Right lung (tissue), 5 donors: ENCODE results near the gene CDX1. TPM values are rescaled to one million over a fixed set of nuclear protein-coding genes. Genes with fewer than 3 reads are reported as not detected.

Experiments
- DNase-seq, 2 donors: peaks; one replicate each; pipeline ENCODE4 v3.0.0-alpha.2; 2013
- polyA plus RNA-seq, 5 donors: library from polyadenylated mRNA; unstranded; fragments of 120-200 nt; gene quantifications; one replicate each; pipeline versions ENCODE4 v1.2.1 to v1.2.3, GENCODE V29; 2013; ENCODE audit warnings: inconsistent platforms in 1 of 5, low replicate concordance in 1 of 5; ENCODE audit not compliant: insufficient read length in 5 of 5, insufficient read depth in 1 of 5

The CDX1 gene
- polyA plus RNA-seq, 5 donors = 0.13 to 0.66 (median 0.39) TPM

- DNase-seq = no peak
Measured at GRCh38 chr5:150182774-150183173, 16.2 kb downstream of the CDX1 start.

- no peak for DNase-seq
Measured at GRCh38 chr5:150183436-150183835, 16.9 kb downstream of the CDX1 start.

- DNase-seq = no peak
Measured at GRCh38 chr5:150184006-150184405, 17.4 kb downstream of the CDX1 start.

- no peak for DNase-seq
Measured at GRCh38 chr5:150184990-150185912, 18.7 kb downstream of the CDX1 start.

- no peak for DNase-seq
Measured at GRCh38 chr5:150186137-150186536, 19.6 kb downstream of the CDX1 start.

GRCh38 chr5:150186897-150187296, 20.3 kb downstream of the CDX1 start:
- DNase-seq = no peak

- no peak for DNase-seq
Measured at GRCh38 chr5:150188146-150188842, 21.7 kb downstream of the CDX1 start.

GRCh38 chr5:150189326-150189725, 22.7 kb downstream of the CDX1 start:
- no peak for DNase-seq

GRCh38 chr5:150189728-150190502, 23.3 kb downstream of the CDX1 start, which contains the start of gene SLC6A7:
TSS of gene SLC6A7 (plus strand) at chr5:150190062. CDS start at chr5:150190328, 266 bp downstream.
- no peak for DNase-seq

GRCh38 chr5:150190503-150190979, 24.0 kb downstream of the CDX1 start:
- DNase-seq = no peak

GRCh38 chr5:150190987-150191386, 24.4 kb downstream of the CDX1 start:
- no peak for DNase-seq

- no peak for DNase-seq
Measured at GRCh38 chr5:150192462-150192861, 25.9 kb downstream of the CDX1 start.

- DNase-seq = no peak
Measured at GRCh38 chr5:150195736-150196485, 29.3 kb downstream of the CDX1 start.

GRCh38 chr5:150196514-150196913, 29.9 kb downstream of the CDX1 start:
- DNase-seq = no peak

- no peak for DNase-seq
Measured at GRCh38 chr5:150196986-150197385, 30.4 kb downstream of the CDX1 start.

- DNase-seq = no peak
Measured at GRCh38 chr5:150197476-150197875, 30.9 kb downstream of the CDX1 start.

- DNase-seq = no peak
Measured at GRCh38 chr5:150202501-150202900, 35.9 kb downstream of the CDX1 start.

GRCh38 chr5:150203832-150204589, 37.4 kb downstream of the CDX1 start:
- no peak for DNase-seq

GRCh38 chr5:150204590-150204960, 38.0 kb downstream of the CDX1 start:
- no peak for DNase-seq

- DNase-seq = no peak
Measured at GRCh38 chr5:150206098-150206778, 39.7 kb downstream of the CDX1 start.
